IMR-90 (cell line): Measurements from ENCODE around the gene MYO7B. TPM values are rescaled to one million over a fixed set of nuclear protein-coding genes. Genes with fewer than 3 reads are reported as not detected.

Experiments used
- ATAC-seq: fragments of 200-7000 bp; cut with Tn5 transposase; 2 replicates; pipeline ENCODE4 v1.9.1; 2020; ENCODE audit warnings: low read depth, mild to moderate bottlenecking, moderate library complexity
- Bru-seq: library from RNA; stranded (reverse); fragments of 400-500 nt; gene quantifications from one replicate; lab custom pipeline; 2021; lab: Mats Ljungman, UMichigan
- BruChase-seq, 2 experiments: library from RNA; stranded (reverse); fragments of 400-500 nt; gene quantifications; one replicate each; lab custom pipeline; 2021; lab: Mats Ljungman, UMichigan
- BruUV-seq: library from RNA; stranded (reverse); fragments of 400-500 nt; replicated peaks from 2 replicates; lab custom pipeline; 2021; lab: Mats Ljungman, UMichigan
- CTCF ChIA-PET: fragments of 300-600 bp; formaldehyde crosslinking; extraction: SDS; loops from one replicate; lab custom pipeline; 2021; ENCODE audit warnings: antibody characterized with exemption; lab: Yijun Ruan, JAX
- POLR2A ChIA-PET: fragments of 300-600 bp; sonication (Branson Sonifier 250); formaldehyde crosslinking; loops from one replicate; lab custom pipeline; 2022; ENCODE audit warnings: antibody characterized with exemption; ENCODE audit not compliant: unreplicated experiment; lab: Charles Lee
- DNase-seq: peaks from one replicate; pipeline ENCODE4 v3.0.0; 2013
- H2AFZ ChIP-seq: replicated peaks from 2 replicates; pipeline ENCODE3; 2013; ENCODE audit warnings: low read length, mild to moderate bottlenecking; ENCODE audit not compliant: poor library complexity
- H2AK5ac ChIP-seq: 2 replicates; pipeline ENCODE4 v1.6.1; 2013; ENCODE audit warnings: low read depth, low read length, inconsistent platforms
- H2AK9ac ChIP-seq: replicated peaks from 2 replicates; pipeline ENCODE3; 2013; ENCODE audit warnings: mild to moderate bottlenecking, low read depth, low read length, moderate library complexity; ENCODE audit not compliant: poor library complexity
- H2BK120ac ChIP-seq: 2 replicates; pipeline ENCODE4 v1.6.1; 2013; ENCODE audit warnings: low read depth, low read length, inconsistent platforms
- H2BK15ac ChIP-seq: 3 replicates; pipeline ENCODE4 v1.6.1; 2013; ENCODE audit warnings: low read depth, low read length, inconsistent platforms
- H2BK20ac ChIP-seq: 2 replicates; pipeline ENCODE4 v1.6.1; 2013; ENCODE audit warnings: low read depth, mild to moderate bottlenecking, inconsistent platforms, low read length, moderate library complexity
- H2BK5ac ChIP-seq: 2 replicates; pipeline ENCODE4 v1.6.1; 2013; ENCODE audit warnings: mild to moderate bottlenecking, low read depth, low read length, inconsistent platforms; ENCODE audit not compliant: poor library complexity, severe bottlenecking
- H3K14ac ChIP-seq: replicated peaks from 2 replicates; pipeline ENCODE4 v1.6.1; 2013; ENCODE audit warnings: low read depth, low read length, inconsistent platforms
- H3K18ac ChIP-seq: 2 replicates; pipeline ENCODE4 v1.6.1; 2013; ENCODE audit warnings: low read depth, low read length, control low read depth
- H3K23ac ChIP-seq: 2 replicates; pipeline ENCODE4 v1.6.1; 2013; ENCODE audit warnings: low read depth, low read length, inconsistent platforms
- H3K27ac ChIP-seq: 2 replicates; pipeline ENCODE4 v1.5.1; 2013; ENCODE audit warnings: mild to moderate bottlenecking, control low read depth, low read length; ENCODE audit not compliant: insufficient read depth
- H3K27me3 ChIP-seq: 2 replicates; pipeline ENCODE4 v1.6.1; 2013; ENCODE audit warnings: low read length; ENCODE audit not compliant: control insufficient read depth, insufficient read depth
- H3K36me3 ChIP-seq: 2 replicates; pipeline ENCODE4 v1.6.1; 2013; ENCODE audit warnings: low read length, mixed read lengths; ENCODE audit not compliant: control insufficient read depth, insufficient read depth
- H3K4ac ChIP-seq: 2 replicates; pipeline ENCODE4 v1.6.1; 2013; ENCODE audit warnings: low read depth, low read length, inconsistent platforms
- H3K4me1 ChIP-seq: 2 replicates; pipeline ENCODE4 v1.6.1; 2013; ENCODE audit warnings: low read length, mixed read lengths; ENCODE audit not compliant: control insufficient read depth, insufficient read depth
- H3K4me2 ChIP-seq: 2 replicates; pipeline ENCODE4 v1.6.1; 2013; ENCODE audit warnings: low read depth, mild to moderate bottlenecking, control low read depth, low read length, moderate library complexity
- H3K4me3 ChIP-seq: 2 replicates; pipeline ENCODE4 v1.5.1; 2013; ENCODE audit warnings: low read depth, mild to moderate bottlenecking, control low read depth, low read length, moderate library complexity; ENCODE audit not compliant: insufficient read depth
- H3K56ac ChIP-seq: 2 replicates; pipeline ENCODE4 v1.6.1; 2013; ENCODE audit warnings: low read length, inconsistent platforms; ENCODE audit not compliant: insufficient read depth; ENCODE audit errors: extremely low read depth
- H3K79me1 ChIP-seq, 2 experiments: 2 replicates each; pipeline ENCODE4 v1.6.1; 2013; ENCODE audit warnings: low read length in 2 of 2, inconsistent platforms in 1 of 2, low read depth in 1 of 2
- H3K9ac ChIP-seq: 2 replicates; pipeline ENCODE4 v1.6.1; 2013; ENCODE audit warnings: low read depth, low read length, control low read depth
- H3K9me1 ChIP-seq: 2 replicates; pipeline ENCODE4 v1.6.1; 2013; ENCODE audit warnings: low read length, inconsistent platforms; ENCODE audit not compliant: insufficient read depth
- H3K9me3 ChIP-seq: 2 replicates; pipeline ENCODE4 v1.6.1; 2013; ENCODE audit warnings: low read length; ENCODE audit not compliant: control insufficient read depth, insufficient read depth
- H4K20me1 ChIP-seq: 2 replicates; pipeline ENCODE4 v1.6.1; 2013; ENCODE audit warnings: low read length, inconsistent platforms; ENCODE audit not compliant: insufficient read depth
- H4K5ac ChIP-seq: 2 replicates; pipeline ENCODE4 v1.6.1; 2013; ENCODE audit warnings: mild to moderate bottlenecking, low read depth, low read length, control low read depth
- H4K8ac ChIP-seq, 2 experiments: 2 replicates each; pipeline ENCODE4 v1.6.1; 2013; ENCODE audit warnings: low read depth in 2 of 2, low read length in 2 of 2, control low read depth in 1 of 2, inconsistent platforms in 1 of 2
- H4K91ac ChIP-seq: 2 replicates; pipeline ENCODE4 v1.6.1; 2013; ENCODE audit warnings: low read depth, low read length, inconsistent platforms; ENCODE audit not compliant: insufficient read depth
- BHLHE40 ChIP-seq: fragments of 150-350 bp; IDR thresholded peaks from 2 replicates; pipeline ENCODE4 v1.6.1; 2016; ENCODE audit warnings: mild to moderate bottlenecking, low read depth, low read length
- CEBPB ChIP-seq: IDR thresholded peaks from 2 replicates; pipeline ENCODE4 v1.6.1; 2012; ENCODE audit warnings: low read depth, low read length, improper control_type of control experiment
- CHD1 ChIP-seq: IDR thresholded peaks from 2 replicates; pipeline ENCODE4 v1.6.1; 2012; ENCODE audit warnings: low read depth, low read length, improper control_type of control experiment
- FOS ChIP-seq: fragments of 150-350 bp; IDR thresholded peaks from 2 replicates; pipeline ENCODE4 v1.6.1; 2016; ENCODE audit warnings: low read depth, low read length
- MAFK ChIP-seq: IDR thresholded peaks from 2 replicates; pipeline ENCODE4 v1.6.1; 2012; ENCODE audit warnings: low read depth, low read length, improper control_type of control experiment
- MAZ ChIP-seq: IDR thresholded peaks from 2 replicates; pipeline ENCODE4 v1.6.1; 2012; ENCODE audit warnings: low read depth, mild to moderate bottlenecking, low read length, improper control_type of control experiment, moderate library complexity, borderline replicate concordance
- MXI1 ChIP-seq: IDR thresholded peaks from 2 replicates; pipeline ENCODE4 v1.6.1; 2012; ENCODE audit warnings: low read depth, mild to moderate bottlenecking, low read length, moderate library complexity, borderline replicate concordance
- NFE2L2 ChIP-seq: fragments of 150-350 bp; IDR thresholded peaks from 2 replicates; pipeline ENCODE4 v1.6.1; 2016; ENCODE audit warnings: low read depth, mild to moderate bottlenecking, low read length
- POLR2A ChIP-seq: IDR thresholded peaks from 2 replicates; pipeline ENCODE4 v1.6.1; 2012; ENCODE audit warnings: mild to moderate bottlenecking, low read depth, low read length
- RCOR1 ChIP-seq: IDR thresholded peaks from 2 replicates; pipeline ENCODE4 v1.6.1; 2012; ENCODE audit warnings: mild to moderate bottlenecking, low read length, improper control_type of control experiment; ENCODE audit not compliant: insufficient replicate concordance
- RFX5 ChIP-seq: IDR thresholded peaks from 2 replicates; pipeline ENCODE4 v1.8.0; 2012; ENCODE audit warnings: low read depth, mild to moderate bottlenecking, low read length, moderate library complexity
- USF2 ChIP-seq: fragments of 150-350 bp; IDR thresholded peaks from 2 replicates; pipeline ENCODE4 v1.6.1; 2017; ENCODE audit warnings: mild to moderate bottlenecking, antibody characterized with exemption, low read length, low read depth
- WGBS, 2 experiments: methylation state at CpG; one replicate each; pipeline versions ENCODE4 v1.1.5 to v1.1.7; 2013; ENCODE audit warnings: missing lambda C conversion rate in 2 of 2; ENCODE audit not compliant: insufficient read length in 1 of 2; ENCODE audit errors: extremely low coverage in 2 of 2; 5-methylcytosine and 5-hydroxymethylcytosine counted together
- dilution Hi-C: fragments of 300-500 bp; cut with HindIII; formaldehyde crosslinking; loops from one replicate; pipeline ENCODE4 v1.14.3; 2018; ENCODE audit warnings: low sequenced_read_pairs; ENCODE audit not compliant: unreplicated experiment
- in situ Hi-C: fragments of 300-500 bp; cut with MboI; formaldehyde crosslinking; loops from 3 replicates; pipeline ENCODE4 v1.14.3; 2019; ENCODE audit warnings: low sequenced_read_pairs, inconsistent platforms, mixed read lengths
- intact Hi-C: fragments of 100-400 bp; cut with micrococcal nuclease; formaldehyde crosslinking; loops from 2 replicates; pipeline ENCODE4 v1.10.0; 2022
- long read RNA-seq: library from polyadenylated mRNA; unstranded; transcript quantifications from one replicate; pipeline ENCODE4 v2.0.0, GENCODE V29; 2021; ENCODE audit not compliant: unreplicated experiment
- polyA plus RNA-seq, 3 experiments: library from polyadenylated mRNA; depleted of rRNA; stranded (reverse); fragments of >200 nt; gene quantifications; 2 replicates each; pipeline ENCODE4 v1.2.3, GENCODE V29; 2012; ENCODE audit warnings: low replicate concordance in 1 of 3
- total RNA-seq: library from RNA; depleted of rRNA; stranded (reverse); fragments of >200 nt; gene quantifications from 2 replicates; pipeline ENCODE4 v1.2.3, GENCODE V29; 2012; rRNA removed

The MYO7B gene
- total RNA-seq, result 0.18 and 0.28 TPM in 2 replicates
- 0.46 and 0.55 TPM in 2 replicates for polyA plus RNA-seq (2012; rRNA removed)
- polyA plus RNA-seq (2012; cell fraction: cytosol; rRNA removed), result 0.14 and 0.17 TPM in 2 replicates
- 0.49 and 1.3 TPM in 2 replicates for polyA plus RNA-seq (2012; cell fraction: nucleus; rRNA removed; ENCODE audit: low replicate concordance)
- Bru-seq, nascent RNA, result not detected
- BruChase-seq, experiment 1, labeled RNA remaining after a 6-hour chase, result not detected
- percentile 1 among the genes with signal in this experiment for BruChase-seq, experiment 2, labeled RNA remaining after a 2-hour chase
- long read RNA-seq, result 0 reads

- no peak for DNase-seq
- Histone ChIP-seq H2AK5ac (no peak within 1 kb of the TSS), H3K36me3 (no peaks in the 10 kb centered on the region), H3K9me1 (0 out of 2 replicates have a peak, but pooled peaks cover 3% of the 10 kb centered on the region), H2AFZ (no peak within 1 kb of the TSS), H3K4me1 (no peaks in the 10 kb centered on the region), H3K18ac (no peak within 1 kb of the TSS), H3K4me3 (no peak within 1 kb of the TSS), H4K91ac (no peak within 1 kb of the TSS), H3K4me2 (no peak within 1 kb of the TSS), H4K8ac (no peak within 1 kb of the TSS), H3K23ac (no peak within 1 kb of the TSS), H3K27me3 (peaks cover 30% of the 10 kb centered on the region), H3K9ac (no peak within 1 kb of the TSS), H2AK9ac (no peak within 1 kb of the TSS), H3K27ac (no peak within 1 kb of the TSS), H2BK15ac (no peak within 1 kb of the TSS), H3K4ac (no peak within 1 kb of the TSS), H2BK5ac (no peak within 1 kb of the TSS), H4K5ac (no peak within 1 kb of the TSS), H3K79me1 (no peaks in the 10 kb centered on the region), H3K9me3 (no peaks in the 10 kb centered on the region), H3K56ac (no peak within 1 kb of the TSS), H3K14ac (no peak within 1 kb of the TSS), H4K20me1 (no peaks in the 10 kb centered on the region), H2BK20ac (no peak within 1 kb of the TSS), H2BK120ac (no peak within 1 kb of the TSS)
- POLR2A ChIA-PET, result no interaction called here
- intact Hi-C loops (no loop called here), in situ Hi-C loops (no loop called here), dilution Hi-C loops (no loop called here)
- BruUV-seq, result no TSS peak
- no peak for TF ChIP-seq CHD1
- no peak for TF ChIP-seq MXI1
- TF ChIP-seq RFX5, result no peak
- no peak for TF ChIP-seq CEBPB
- no peak for TF ChIP-seq BHLHE40
- no peak for TF ChIP-seq MAFK
- no peak for TF ChIP-seq MAZ
- no peak for TF ChIP-seq POLR2A
- TF ChIP-seq NFE2L2, result no peak
- TF ChIP-seq FOS, result no peak
- no peak for TF ChIP-seq USF2
- no peak for TF ChIP-seq RCOR1
- WGBS, 2 experiments, result 87% methylated on average over 6 of the region's 11 CpGs; no CpG with 5 or more reads in 1 of the 2 experiments
- ATAC-seq, result no peak
- CTCF ChIA-PET, result no interaction called here
Observed at GRCh38 chr2:127535422-127535901, at the start of gene MYO7B. Gene MYO7B, plus strand, starts transcription at chr2:127535683. Its CDS starts 24,040 bp downstream, at chr2:127559723.
